COLO668 (cell line): ENCODE results near the gene PEAK1.
"Not testable (repeated sequence)": the region's sequence is repeated elsewhere in the genome, so short reads cannot be mapped to it uniquely, and the experiment has no call there.

ENCODE experiments used
- DNase-seq: peaks from one replicate; lab custom pipeline; 2025; ENCODE audit not compliant: unreplicated experiment; lab: John Stamatoyannopoulos, UW

The PEAK1 gene

DNA sequence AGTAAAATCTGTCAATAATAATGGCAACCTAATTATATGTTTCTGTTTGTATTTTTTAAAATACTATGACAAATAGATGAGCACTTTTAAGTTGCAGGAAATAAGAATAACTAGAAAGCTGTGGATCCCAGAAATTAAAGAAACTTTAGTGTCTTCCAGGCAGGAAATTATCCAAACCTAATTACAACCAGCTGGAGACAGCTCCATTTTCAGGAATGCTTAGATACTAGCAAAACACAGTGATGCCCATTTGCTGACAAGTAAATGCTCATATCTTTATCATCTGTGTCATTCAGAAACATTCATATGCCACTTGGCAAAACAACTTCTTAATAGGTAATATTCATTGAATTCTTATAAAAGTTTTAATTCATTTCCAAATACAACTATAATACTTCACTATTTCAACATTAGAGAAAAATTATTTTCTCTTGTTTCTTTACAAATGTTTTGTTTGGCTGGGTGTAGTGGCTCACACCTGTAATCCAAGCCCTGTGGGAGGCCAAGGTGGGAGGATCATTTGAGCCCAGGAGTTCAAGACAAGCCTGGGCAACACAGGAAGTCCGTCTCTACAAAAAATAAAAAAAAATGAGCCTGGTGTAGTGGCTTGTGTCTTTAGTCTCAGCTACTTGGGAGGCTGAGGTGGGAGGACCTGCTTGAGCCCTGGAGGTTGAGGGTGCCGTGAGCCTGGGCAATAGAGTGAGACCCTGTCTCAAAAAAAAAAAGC lies 179.9 kb downstream of the PEAK1 start:
- DNase-seq: no peak

DNA sequence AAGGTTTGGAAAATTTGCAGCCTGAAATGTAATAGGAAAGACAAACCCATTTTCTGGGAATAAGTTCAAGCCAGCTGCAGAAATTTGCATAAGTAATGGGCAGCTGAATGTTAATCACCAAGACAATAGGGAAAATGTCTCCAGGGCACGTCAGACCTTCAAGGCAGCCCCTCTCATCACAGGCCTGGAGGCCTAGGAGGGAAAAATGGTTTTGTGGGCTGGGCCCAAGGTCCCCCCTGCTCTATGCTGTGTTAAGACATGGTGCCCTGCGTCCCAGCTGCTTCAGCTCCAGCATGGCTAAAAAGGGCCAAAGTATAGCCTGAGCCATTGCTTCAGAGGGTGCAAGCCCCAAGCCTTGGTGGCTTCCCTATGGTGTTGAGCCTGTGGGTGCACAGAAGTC lies 184.3 kb downstream of the PEAK1 start:
- DNase-seq: no peak

DNA sequence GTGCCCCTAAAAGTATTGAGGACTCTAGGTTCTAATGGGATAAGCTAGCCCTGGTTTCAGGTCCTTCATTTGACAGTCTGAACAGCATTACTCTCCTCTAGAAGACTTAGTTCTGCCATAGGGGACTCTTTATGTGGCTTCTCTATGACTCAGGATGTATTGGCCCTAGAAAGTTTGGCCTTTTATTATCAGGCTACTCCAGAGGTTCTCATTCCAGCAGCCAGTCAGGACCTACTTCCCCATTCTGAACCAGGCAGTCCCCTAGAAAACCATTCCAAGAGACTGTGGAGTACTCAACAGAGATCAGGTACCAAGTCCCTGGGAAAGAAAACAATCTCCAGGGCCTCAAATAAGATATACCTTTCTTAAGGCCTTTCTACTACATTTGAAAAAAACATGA lies 191.1 kb downstream of the PEAK1 start:
- DNase-seq: no peak

GRCh38 chr15:77226652-77227051 lies 193.3 kb downstream of the PEAK1 start:
- no peak for DNase-seq

- DNase-seq: no peak
Observed at GRCh38 chr15:77225646-77226045, 194.3 kb downstream of the PEAK1 start.

DNA sequence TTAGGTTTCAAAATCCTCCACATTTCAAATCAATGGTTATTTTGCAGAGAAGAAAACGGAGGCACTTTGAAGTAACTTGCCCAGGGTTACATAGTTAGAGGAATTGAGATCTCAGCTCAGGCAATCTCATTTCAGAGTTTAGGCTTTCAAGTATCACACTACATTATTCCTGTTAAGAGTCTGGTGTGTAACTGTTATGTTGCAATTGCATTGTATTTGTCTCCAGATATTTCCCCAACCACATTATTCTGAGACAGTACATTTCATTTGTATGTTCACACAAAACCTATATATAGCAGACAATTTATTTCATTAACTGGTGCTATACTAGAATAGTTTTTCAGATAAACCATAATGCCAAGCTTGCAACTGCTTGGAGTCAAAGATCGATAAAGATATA lies 194.8 kb downstream of the PEAK1 start:
- DNase-seq: no peak

DNA sequence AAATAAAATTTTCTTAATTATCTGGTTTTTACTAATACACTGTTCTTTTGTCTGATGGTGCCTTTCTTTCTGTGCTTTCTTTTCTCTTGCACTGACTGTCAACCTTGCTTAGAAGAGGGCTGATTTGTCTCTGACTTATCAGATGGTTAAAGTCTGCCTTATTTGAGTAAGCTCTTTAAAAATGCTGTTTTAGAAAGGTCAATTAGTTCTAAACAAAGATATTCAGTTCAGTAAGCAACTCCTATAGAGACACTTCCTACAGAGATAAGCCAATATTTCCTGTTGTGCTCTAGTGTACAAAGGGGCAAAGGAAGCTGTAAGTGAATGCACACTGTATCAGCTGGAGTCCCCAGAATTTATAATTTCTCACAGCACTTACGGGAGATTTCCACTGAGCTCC lies 195.6 kb downstream of the PEAK1 start:
- DNase-seq: no peak

DNA sequence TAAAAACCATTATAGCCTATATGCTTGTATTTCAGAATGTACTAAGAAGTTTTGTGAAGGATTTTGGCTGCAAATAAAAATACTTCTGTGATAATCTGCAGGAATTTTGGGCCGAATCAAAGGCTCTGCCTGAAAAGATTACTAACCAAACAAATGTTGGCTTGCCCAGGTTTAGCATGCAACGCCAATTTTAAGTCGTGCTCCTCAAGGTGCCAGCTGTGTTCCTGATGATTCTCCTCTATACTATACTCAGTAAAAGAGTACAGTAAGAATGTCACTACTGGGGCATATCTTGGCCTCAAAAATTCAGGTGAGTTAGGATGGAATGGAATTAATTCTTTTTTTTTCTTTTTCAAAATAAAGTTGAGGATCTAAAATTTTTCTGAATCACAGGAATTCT lies 198.2 kb downstream of the PEAK1 start:
- no peak for DNase-seq

DNA sequence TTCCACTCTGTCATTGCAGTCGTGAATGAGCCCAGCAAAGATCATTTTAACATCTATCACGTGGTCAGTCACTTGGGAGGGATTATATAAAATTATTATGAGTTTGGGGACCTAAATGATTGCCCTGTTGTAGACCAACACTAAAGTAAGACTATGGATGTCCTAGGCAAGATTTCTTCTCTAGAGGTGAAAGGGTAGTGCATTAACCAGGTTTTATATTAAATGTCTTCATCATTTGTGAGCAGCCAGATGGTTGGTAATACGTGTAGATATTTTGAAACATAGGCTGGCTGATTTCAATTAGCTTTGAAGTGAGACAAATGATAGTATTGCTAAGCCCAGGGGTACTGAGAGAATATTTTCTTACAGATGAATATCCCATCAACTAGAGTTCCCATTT lies 198.7 kb downstream of the PEAK1 start:
- no peak for DNase-seq

DNA sequence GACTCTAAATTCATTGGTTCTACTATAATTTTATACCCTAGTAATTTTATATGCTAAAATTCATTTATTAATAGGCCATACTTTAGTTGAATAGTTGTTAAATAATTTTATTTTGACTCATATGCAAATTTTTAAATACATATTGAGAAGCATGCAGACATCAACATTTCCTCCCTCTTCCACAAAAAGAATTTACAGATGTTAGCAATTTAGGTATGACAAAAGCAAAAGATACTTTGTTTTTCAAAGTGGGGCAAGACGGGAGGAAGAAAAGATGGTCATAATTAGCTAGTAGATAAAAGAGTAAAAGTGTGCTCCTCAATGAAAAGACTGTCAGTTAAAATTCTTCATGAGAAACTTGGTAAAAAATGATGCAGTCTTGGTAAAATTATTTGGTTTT lies 200.1 kb downstream of the PEAK1 start:
- no peak for DNase-seq

- DNase-seq: no peak
Observed at GRCh38 chr15:77209221-77209620, 210.7 kb downstream of the PEAK1 start.

GRCh38 chr15:77208241-77208640 lies 211.7 kb downstream of the PEAK1 start:
- DNase-seq: no peak

DNA sequence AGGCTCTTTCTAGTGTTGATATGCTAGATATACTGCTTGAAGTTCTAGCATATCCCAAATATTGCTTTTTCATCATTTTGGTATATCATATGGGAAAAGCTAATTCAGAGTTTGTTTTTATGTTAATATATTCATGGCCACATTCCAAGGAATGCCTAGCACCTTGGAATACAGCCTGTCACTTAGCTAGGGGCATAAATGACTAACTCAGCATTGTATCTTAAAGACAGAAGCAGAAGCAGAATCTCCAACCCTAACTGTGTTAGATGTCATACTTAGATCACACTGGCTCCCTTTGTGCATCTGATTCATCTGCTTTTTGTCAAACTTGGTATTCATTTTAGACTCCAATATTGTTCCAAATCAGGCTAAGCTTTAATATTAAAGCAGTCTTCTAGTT lies 218.2 kb downstream of the PEAK1 start:
- DNase-seq: no peak

GRCh38 chr15:77196381-77196780 lies 223.5 kb downstream of the PEAK1 start:
- DNase-seq: no peak

DNA sequence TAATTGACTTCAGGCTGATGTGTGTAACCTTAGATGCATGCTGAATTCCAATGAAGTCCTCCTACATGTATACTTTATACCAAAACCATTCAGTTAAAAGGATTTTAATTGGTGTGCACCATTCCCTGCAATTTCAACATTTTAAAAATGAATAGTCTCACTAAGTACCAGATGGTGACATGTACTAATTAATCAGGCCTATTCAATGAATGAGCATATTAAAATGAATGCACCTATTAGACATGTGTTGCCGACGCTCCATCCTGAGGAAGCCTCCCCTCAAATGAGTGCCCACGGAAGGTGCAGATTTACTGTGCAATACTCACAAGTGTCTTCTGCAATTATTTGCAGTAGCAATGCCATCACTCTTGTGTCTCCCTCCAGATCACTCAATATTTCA lies 224.3 kb downstream of the PEAK1 start:
- DNase-seq: no peak

GRCh38 chr15:77192451-77192850 lies 227.5 kb downstream of the PEAK1 start:
- DNase-seq: no peak

- DNase-seq: no peak
Observed at GRCh38 chr15:77191230-77191834, 228.6 kb downstream of the PEAK1 start.

DNA sequence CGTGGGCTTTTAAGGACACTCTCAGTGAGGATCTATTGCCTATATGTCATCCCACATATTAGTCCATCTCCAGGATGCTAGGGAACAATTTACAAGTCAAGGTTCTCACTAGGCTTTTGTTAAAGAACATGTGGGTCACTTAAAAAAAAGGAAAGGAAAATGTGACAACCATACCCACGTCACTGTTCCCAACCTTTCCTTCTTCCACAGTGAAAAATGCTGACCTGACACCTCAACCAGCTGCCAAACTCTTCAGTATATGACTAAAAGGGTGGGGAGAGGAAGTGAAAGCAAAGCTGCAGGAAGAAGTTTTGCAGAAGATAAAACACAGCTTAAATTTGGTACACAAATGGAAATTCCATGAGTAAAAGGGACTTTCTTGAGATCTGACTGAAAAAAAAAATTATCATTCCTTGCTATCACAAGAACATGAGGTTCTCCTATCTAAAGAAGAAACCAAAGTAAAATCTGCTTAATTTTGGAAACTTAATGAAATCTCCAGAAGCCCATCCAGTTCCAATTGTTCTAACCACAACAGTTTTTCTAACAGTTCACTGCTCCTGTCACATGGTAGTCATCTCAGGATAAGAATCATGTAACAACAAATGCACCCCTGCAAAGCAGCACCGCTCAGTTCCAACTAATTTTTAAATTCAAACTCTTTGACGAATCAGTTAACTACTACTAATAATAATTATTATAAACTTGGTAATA lies 232.0 kb downstream of the PEAK1 start:
- no peak for DNase-seq

DNA sequence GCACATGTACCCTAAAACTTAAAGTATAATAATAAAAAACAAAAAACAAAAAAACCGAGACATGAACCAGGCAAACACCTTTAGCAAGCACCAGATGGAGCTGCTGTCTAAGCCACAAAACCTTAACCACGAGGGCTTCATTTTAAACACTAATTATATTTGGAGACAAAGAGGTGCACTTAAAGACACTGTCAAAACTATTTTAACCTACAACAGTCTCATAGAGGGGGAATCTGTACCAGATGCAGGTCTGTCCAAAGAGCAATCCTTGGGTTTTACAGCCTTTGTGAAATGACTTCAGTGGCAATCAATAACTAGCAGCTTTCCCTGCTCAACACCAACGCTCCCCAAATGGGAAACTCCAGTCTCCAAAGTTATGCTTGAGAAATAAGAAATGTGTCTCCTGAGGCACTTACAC lies 233.3 kb downstream of the PEAK1 start:
- DNase-seq: no peak

DNA sequence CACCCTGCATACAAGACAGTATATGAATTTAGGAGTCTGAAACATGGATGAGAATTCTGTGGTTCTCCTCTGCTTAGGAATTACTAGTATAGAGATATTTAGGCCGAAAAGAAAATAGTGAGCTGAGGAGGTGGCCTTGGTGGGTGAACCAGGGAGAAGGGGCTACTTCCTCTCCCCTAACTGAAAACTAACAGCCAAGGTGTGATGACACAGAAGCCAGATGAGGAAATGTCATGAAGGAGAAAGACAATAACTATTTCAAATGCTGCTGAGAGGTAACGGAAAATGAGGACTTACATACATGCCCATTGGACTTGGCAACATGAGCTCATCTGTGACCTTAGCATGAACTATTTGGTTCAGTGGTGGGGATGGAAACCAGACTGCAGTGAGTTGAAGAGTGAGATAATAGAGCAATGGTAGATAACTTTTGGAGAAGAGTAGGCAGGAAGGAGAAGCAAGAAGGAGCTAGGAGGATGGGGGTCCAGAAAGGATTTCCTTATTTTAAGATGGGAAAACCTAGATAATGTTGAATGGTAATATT lies 234.6 kb downstream of the PEAK1 start:
- no peak for DNase-seq

DNA sequence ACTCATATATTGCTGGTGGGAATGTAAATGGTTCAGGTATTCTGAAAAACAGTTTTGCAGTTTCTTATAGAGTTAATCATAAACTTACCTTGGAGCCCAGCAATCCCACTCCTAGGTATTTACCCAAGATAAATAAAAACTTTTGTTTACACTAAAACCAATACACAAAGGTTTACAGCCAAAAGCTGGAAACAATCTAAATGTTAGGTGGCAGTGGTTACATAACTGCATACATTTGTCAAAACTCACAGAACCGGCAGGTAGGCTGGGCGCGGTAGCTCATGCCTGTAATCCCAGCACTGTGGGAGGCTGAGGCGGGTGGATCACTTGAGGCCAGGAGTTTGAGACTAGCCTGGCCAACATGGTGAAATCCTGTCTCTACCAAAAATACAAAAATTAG lies 235.6 kb downstream of the PEAK1 start:
- DNase-seq: not testable (repeated sequence)

GRCh38 chr15:77183066-77183465 lies 236.8 kb downstream of the PEAK1 start:
- DNase-seq: no peak
